Testis (tissue), 3 donors: Measurements from ENCODE around the gene ARHGEF16. TPM values are rescaled to one million over a fixed set of nuclear protein-coding genes. Genes with fewer than 3 reads are reported as not detected.

Experiments used
- DNase-seq: peaks from one replicate; pipeline ENCODE4 v3.0.0-alpha.2; 2019
- H3K27ac ChIP-seq, 2 donors: fragments of 200-600 bp; sonication (generic); one replicate each; pipeline ENCODE4 v1.5.1; 2019
- H3K27me3 ChIP-seq: fragments of 200-600 bp; sonication (generic); one replicate; pipeline ENCODE4 v1.5.1; 2019
- H3K36me3 ChIP-seq: fragments of 200-600 bp; sonication (generic); one replicate; pipeline ENCODE4 v1.5.1; 2017; ENCODE audit warnings: low read depth; ENCODE audit errors: missing control alignments
- H3K4me1 ChIP-seq: fragments of 200-600 bp; sonication (generic); one replicate; pipeline ENCODE4 v1.5.1; 2019
- H3K4me3 ChIP-seq, 2 donors: fragments of 200-600 bp; sonication (generic); one replicate each; pipeline ENCODE4 v1.5.1; 2017 to 2019
- H3K9me3 ChIP-seq: fragments of 200-600 bp; sonication (generic); one replicate; pipeline ENCODE4 v1.5.1; 2017
- CTCF ChIP-seq, 3 experiments: fragments of 450-650 bp in 2 of 3; fragments of 200-600 bp in 1 of 3; sonication (generic) in 1 of 3; IDR thresholded peaks; one replicate each; pipeline ENCODE4 v1.5.1; 2016 to 2019; ENCODE audit warnings: antibody characterized with exemption in 3 of 3, mild to moderate bottlenecking in 2 of 3, moderate library complexity in 1 of 3
- POLR2A ChIP-seq: fragments of 450-650 bp; IDR thresholded peaks from one replicate; pipeline ENCODE4 v1.6.1; 2017; ENCODE audit warnings: antibody characterized with exemption, mild to moderate bottlenecking, moderate library complexity
- WGBS, 2 donors: methylation state at CpG; one replicate each; pipeline ENCODE4 v1.1.5; 2018; 5-methylcytosine and 5-hydroxymethylcytosine counted together
- intact Hi-C: fragments of 100-400 bp; cut with DNase I; formaldehyde crosslinking; loops from one replicate; pipeline ENCODE4 v1.15.1; 2023; ENCODE audit warnings: low total_unique reads
- polyA plus RNA-seq: library from polyadenylated mRNA; stranded (reverse); fragments of 350-450 nt; fragmentation: Illumina TruSeq; extraction: RNeasy Lipid Tissue Mini Kit (QIAGEN cat#74804); gene quantifications from one replicate; pipeline ENCODE4 v1.2.3, GENCODE V29; 2014; ENCODE audit warnings: low read depth, low replicate concordance; ENCODE audit not compliant: insufficient read depth
- total RNA-seq, 2 donors: library from RNA; depleted of rRNA; stranded (reverse); fragments of >200 nt; gene quantifications; one replicate each; pipeline ENCODE4 v1.2.3, GENCODE V29; 2016

The ARHGEF16 gene
- total and polyA plus RNA-seq, 3 donors from 2014 or later = 5.7 to 25.7 (median 17.1) TPM

- Histone ChIP-seq H3K27me3 (no peaks in the 10 kb centered on the region), H3K4me1 (peaks cover 44% of the 10 kb centered on the region), H3K27ac (peak overlapping the region; percentile 66 to 80), H3K9me3 (no peaks in the 10 kb centered on the region), H3K36me3 (no peaks in the 10 kb centered on the region), H3K4me3 (no peak overlapping the region)
- intact Hi-C loops = no loop called here
- TF ChIP-seq CTCF (IDR thresholded peaks at IDR 0.05) (no peak), POLR2A (no peak)
- WGBS, 2 donors = 69 to 79% methylated on average over 8 to 23 of the region's 23 CpGs
- DNase-seq = no peak
Observed at GRCh38 chr1:3459940-3460671, 5.6 kb downstream of the ARHGEF16 start.

- 34 to 50% methylated on average over 12 to 14 of the region's 14 CpGs for WGBS, 2 donors
- Histone ChIP-seq H3K27ac (peak overlapping the region; percentile 66 to 80), H3K4me1 (peaks cover 40% of the 10 kb centered on the region), H3K4me3 (no peak overlapping the region), H3K36me3 (no peaks in the 10 kb centered on the region), H3K27me3 (no peaks in the 10 kb centered on the region), H3K9me3 (no peaks in the 10 kb centered on the region)
- intact Hi-C loops = no loop called here
- TF ChIP-seq POLR2A (no peak), CTCF (IDR thresholded peaks at IDR 0.05) (no peak)
- DNase-seq = peak; percentile 88
Observed at GRCh38 chr1:3460672-3461131, 6.2 kb downstream of the ARHGEF16 start.

GRCh38 chr1:3461238-3461933 is 6.9 kb downstream of the ARHGEF16 start:
- no peaks in the 10 kb centered on the region for H3K36me3 ChIP-seq
- no peaks in the 10 kb centered on the region for H3K27me3 ChIP-seq
- 89 to 90% methylated on average over 20 to 30 of the region's 30 CpGs for WGBS, 2 donors
- no peaks in the 10 kb centered on the region for H3K9me3 ChIP-seq
- TF ChIP-seq CTCF (IDR thresholded peaks at IDR 0.05) (no peak), POLR2A (no peak)
- H3K4me1 ChIP-seq = peaks cover 46% of the 10 kb centered on the region
- intact Hi-C loops = no loop called here
- no peak overlapping the region for H3K4me3 ChIP-seq
- DNase-seq = no peak
- H3K27ac ChIP-seq = peak overlapping the region; percentile 66 to 80

- no peak overlapping the region for H3K27ac ChIP-seq
- DNase-seq = no peak
- no peaks in the 10 kb centered on the region for H3K9me3 ChIP-seq
- no peaks in the 10 kb centered on the region for H3K36me3 ChIP-seq
- intact Hi-C loops = no loop called here
- 76 to 84% methylated on average over 10 to 12 of the region's 13 CpGs for WGBS, 2 donors
- no peaks in the 10 kb centered on the region for H3K27me3 ChIP-seq
- no peak overlapping the region for H3K4me3 ChIP-seq
- no peak for TF ChIP-seq CTCF (IDR thresholded peaks at IDR 0.05)
- no peak for TF ChIP-seq POLR2A
- peaks cover 41% of the 10 kb centered on the region for H3K4me1 ChIP-seq
Observed at GRCh38 chr1:3461934-3462275, 7.4 kb downstream of the ARHGEF16 start.
